ENCODE data around the gene SMARCD3.
A peak's percentile ranks its signal among the peaks of the same experiment; 100 is the strongest.

The SMARCD3 gene

GRCh38 chr7:151248346-151249033, at the start of gene SMARCD3:
Gene SMARCD3 (minus strand): TSS chr7:151248694. CDS start chr7:151248562, 132 bp downstream.
- DNase-seq, result peak in 1 of 2 donors; percentile 35

- DNase-seq, result no peak
Observed at GRCh38 chr7:151296202-151296992, 47.9 kb upstream of the SMARCD3 start.

GRCh38 chr7:151292850-151293249, 44.4 kb upstream of the SMARCD3 start:
- no peak for DNase-seq

- no peak for DNase-seq
Observed at GRCh38 chr7:151291206-151291605, 42.7 kb upstream of the SMARCD3 start.

GRCh38 chr7:151290355-151290760, 41.9 kb upstream of the SMARCD3 start:
- DNase-seq, result no peak

GRCh38 chr7:151289891-151290290, 41.4 kb upstream of the SMARCD3 start:
- DNase-seq, result no peak

- no peak for DNase-seq
Observed at GRCh38 chr7:151286148-151286547, 37.7 kb upstream of the SMARCD3 start.

- DNase-seq, result no peak
Observed at GRCh38 chr7:151283302-151283701, 34.8 kb upstream of the SMARCD3 start.

- DNase-seq, result no peak
Observed at GRCh38 chr7:151282111-151282510, 33.6 kb upstream of the SMARCD3 start.

GRCh38 chr7:151281686-151282085, 33.2 kb upstream of the SMARCD3 start:
- no peak for DNase-seq

- no peak for DNase-seq
Observed at GRCh38 chr7:151280388-151281019, 32.0 kb upstream of the SMARCD3 start.

GRCh38 chr7:151279868-151280267, 31.4 kb upstream of the SMARCD3 start:
- DNase-seq, result no peak

- DNase-seq, result no peak
Observed at GRCh38 chr7:151278949-151279348, 30.5 kb upstream of the SMARCD3 start.

GRCh38 chr7:151277631-151278030, 29.1 kb upstream of the SMARCD3 start:
- no peak for DNase-seq

- DNase-seq, result peak; percentile 59 to 62
Observed at GRCh38 chr7:151276666-151277590, 28.4 kb upstream of the SMARCD3 start.

- DNase-seq, result peak in 1 of 2 donors; percentile 10
Observed at GRCh38 chr7:151275813-151276577, 27.5 kb upstream of the SMARCD3 start.

GRCh38 chr7:151274936-151275812, 26.7 kb upstream of the SMARCD3 start:
- DNase-seq, result no peak

- DNase-seq, result no peak
Observed at GRCh38 chr7:151274396-151274795, 25.9 kb upstream of the SMARCD3 start.

GRCh38 chr7:151273651-151274390, 25.3 kb upstream of the SMARCD3 start:
- peak in 1 of 2 donors; percentile 50 for DNase-seq

GRCh38 chr7:151272877-151273276, 24.4 kb upstream of the SMARCD3 start:
- no peak for DNase-seq
